HG03159 (cell line): ENCODE data around the gene SYT7.

Experiments
- ATAC-seq: cut with Tn5 transposase; IDR thresholded peaks from one replicate; pipeline ENCODE4 v1.9.1; 2021; ENCODE audit warnings: mild to moderate bottlenecking, moderate library complexity; ENCODE audit not compliant: unreplicated experiment

Gene SYT7

DNA sequence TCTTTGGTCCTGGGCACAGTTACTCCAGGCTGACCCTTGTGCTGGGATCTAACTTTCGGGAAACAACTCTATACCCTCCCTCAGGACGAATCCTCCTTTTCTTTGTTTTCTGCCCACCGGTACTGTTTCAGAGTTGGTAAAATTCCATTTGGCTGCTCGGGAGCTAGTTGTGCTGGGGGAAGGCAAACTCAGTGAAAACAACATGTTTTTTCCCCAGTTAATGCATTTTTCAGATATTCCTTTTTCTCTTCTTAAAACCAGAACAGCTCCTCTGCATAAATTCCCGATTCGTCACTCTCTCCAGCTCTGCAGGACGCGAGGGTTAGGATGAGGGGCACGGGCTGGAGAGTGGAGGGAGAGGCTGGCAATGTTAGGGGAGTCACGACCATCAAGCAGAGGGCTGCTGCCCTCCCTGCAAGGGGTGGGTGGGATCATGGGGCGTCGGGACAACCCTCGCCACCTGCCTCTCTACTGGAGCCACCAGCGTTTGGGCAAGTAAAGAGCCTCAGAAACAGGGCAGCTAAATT, 41.0 kb downstream of the SYT7 start:
- ATAC-seq, result no peak

DNA sequence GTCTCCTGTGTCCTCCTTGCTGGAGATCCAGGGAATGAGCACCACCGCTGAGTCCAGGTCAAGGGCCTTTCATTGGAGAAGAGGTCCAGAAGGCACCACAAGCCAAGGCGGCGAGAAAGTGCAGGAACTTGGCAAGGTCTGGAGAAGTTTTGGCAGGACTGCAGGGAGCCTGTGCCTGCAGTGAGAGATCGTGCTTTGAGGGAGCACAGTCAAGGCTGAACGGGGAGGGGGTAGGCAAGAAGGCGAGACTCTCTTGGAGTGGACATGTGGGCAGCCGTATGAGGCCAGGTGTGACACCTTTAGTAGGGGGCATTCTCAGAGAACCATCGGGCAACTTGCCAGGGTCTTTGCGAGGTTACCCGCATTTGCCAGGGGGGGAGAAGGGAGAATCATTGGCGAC, 41.9 kb downstream of the SYT7 start:
- ATAC-seq, result no peak

- no peak for ATAC-seq
These were observed 42.3 kb downstream of the SYT7 start for GRCh38 chr11:61538636-61538961.

- no peak for ATAC-seq
These were observed 43.5 kb downstream of the SYT7 start for GRCh38 chr11:61537326-61537725.

GRCh38 chr11:61536676-61537270, 44.1 kb downstream of the SYT7 start:
- no peak for ATAC-seq

DNA sequence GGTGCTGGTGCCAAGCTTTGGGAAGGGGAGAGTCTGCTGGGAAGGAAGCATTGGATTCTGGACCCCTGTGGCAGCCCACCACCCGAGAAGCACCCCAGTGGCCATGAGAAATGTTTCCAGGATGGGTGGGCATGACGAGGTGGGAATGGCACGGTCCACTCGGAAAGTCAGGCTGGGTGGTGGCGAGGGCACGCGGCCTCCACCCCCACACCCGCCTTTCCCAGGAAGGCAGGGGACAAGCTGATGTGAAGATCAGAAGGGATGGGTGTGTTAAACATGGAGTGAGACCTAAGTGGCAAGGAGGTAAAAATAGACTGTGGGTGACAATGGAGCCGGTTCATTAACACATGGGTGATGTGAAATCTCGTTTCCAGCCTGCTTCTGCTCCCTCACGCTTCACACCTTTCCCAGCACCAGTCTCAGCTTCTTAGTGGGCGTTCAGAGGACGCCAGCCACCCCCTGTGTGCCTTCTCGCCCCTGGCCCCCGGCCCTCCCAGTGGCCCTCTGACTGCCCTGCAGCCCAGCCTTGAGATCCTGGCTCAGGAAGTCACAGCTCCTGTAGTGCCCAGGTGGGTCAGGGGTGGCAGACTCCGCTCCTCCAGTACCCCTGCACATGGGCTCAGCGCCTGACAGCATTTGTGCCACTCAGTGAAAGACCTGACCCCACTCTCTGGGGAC, 44.7 kb downstream of the SYT7 start:
- no peak for ATAC-seq

GRCh38 chr11:61534933-61535839, 45.7 kb downstream of the SYT7 start:
- ATAC-seq, result no peak

DNA sequence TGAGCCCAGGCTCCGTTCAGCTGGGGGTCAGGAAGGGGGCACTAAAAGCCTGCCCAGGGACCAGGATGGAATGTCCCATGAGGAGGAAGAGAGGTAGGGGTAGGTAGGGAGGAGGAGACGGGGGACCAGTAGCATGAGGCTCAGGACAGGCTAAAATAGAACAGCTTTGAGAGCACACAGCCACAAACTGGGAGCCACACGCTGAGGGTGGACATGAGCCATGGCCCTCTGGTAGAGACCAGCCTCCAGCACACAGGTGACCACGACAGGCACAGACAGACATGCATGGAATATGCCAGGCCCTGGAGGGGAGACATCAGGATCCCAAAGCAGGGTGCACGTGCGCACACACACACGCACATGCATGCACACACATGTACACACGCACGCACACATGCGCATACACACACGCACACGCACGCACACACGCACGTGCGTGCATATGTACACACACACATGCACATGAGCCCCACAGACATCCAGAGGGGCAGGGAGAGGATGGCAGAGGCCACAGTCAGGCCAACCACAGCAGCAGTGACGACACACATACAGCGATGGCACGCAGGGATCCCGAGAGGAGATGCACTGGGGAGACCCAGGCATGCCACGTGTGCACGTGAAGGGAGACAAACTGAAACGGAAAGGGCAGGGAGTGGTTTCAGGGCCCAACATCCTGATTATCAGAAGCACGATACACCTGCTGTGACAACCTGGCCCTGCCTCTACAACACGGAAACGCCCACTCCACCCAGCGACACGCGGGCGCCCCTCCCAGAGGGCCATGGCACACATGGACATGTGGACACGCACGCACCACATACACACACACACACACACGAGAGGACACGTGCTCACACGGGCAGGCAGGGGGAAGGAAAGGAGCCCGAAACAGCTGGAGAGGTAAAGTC, 46.6 kb downstream of the SYT7 start:
- ATAC-seq, result no peak

GRCh38 chr11:61533401-61533800, 47.5 kb downstream of the SYT7 start:
- no peak for ATAC-seq

- ATAC-seq, result no peak
These were observed 47.9 kb downstream of the SYT7 start for GRCh38 chr11:61533039-61533375.

DNA sequence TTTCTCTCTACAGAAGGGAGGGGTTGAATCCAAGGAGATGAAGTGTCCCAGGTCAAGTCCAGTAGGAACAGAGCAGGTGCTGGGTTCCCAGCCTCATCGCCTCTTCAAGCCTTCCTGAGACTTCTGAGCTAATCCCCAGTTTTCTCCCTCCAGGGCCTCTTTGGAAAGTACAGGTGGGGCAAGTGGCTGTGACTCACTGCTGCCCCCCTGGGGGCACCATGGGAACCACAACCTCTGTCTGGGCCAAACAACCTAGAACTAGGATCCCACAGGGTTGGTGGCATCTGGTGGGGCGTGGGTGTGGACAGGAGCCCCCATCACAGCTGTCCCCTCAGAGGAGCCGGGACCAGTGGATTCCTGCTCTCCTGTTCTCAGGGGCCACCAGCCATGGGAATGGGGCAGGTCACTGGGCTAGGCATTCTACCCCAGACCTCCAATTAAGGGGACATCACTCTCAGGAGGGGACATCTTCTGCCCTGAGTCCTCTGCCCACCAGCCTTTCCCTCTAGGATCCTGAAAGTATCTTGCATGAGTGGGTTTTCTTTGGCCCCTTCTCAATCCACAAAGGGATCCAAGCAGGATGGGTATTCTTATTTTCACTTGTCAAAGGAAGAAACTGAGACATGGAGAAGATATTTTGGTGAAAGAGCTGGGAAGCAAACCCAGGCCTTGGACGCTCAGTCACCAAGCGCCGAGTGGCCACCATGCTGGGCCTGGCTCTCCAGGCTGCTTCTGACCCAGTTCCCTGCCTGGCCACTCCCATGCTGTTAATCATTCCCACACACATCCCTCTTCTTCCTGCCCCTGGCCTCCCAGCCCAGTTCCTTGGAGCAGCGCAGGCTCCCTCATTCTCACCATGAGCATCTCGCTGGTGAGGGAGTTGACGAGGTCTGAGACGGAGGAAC, 48.5 kb downstream of the SYT7 start:
- no peak for ATAC-seq

GRCh38 chr11:61531044-61531443, 49.8 kb downstream of the SYT7 start:
- ATAC-seq, result no peak

DNA sequence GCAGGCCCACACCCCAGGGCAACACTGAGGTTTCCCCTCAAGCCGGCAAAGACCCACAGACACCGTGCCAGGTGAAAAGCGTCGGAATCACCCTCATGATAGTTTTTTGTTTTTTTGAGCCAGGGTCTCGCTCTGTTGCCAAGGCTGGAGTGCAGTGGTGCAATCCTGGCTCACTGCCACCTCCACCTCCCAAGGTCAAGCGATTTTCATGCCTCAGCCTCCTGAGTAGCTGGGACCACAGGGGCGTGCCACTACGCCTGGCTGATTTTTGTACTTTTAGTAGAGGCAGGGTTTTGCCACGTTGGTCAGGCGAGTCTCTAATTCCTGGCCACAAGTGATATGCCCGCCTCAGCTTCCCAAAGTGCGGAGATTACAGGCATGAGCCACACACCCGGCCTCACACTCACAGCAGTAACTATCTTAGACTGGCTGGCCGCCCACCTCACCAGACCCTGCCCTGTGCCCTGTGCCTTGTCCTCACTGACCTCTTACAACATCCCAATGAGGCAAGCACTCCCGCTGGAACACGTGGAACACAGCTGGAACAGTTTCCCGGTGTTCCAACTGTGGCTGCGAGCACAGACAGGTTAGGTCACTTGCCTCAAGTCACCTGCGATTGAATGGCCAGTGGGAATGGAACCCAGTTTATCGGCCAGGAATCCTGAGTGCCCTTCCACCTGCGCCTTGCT, 51.2 kb downstream of the SYT7 start:
- no peak for ATAC-seq

GRCh38 chr11:61528114-61528513, 52.8 kb downstream of the SYT7 start:
- no peak for ATAC-seq

DNA sequence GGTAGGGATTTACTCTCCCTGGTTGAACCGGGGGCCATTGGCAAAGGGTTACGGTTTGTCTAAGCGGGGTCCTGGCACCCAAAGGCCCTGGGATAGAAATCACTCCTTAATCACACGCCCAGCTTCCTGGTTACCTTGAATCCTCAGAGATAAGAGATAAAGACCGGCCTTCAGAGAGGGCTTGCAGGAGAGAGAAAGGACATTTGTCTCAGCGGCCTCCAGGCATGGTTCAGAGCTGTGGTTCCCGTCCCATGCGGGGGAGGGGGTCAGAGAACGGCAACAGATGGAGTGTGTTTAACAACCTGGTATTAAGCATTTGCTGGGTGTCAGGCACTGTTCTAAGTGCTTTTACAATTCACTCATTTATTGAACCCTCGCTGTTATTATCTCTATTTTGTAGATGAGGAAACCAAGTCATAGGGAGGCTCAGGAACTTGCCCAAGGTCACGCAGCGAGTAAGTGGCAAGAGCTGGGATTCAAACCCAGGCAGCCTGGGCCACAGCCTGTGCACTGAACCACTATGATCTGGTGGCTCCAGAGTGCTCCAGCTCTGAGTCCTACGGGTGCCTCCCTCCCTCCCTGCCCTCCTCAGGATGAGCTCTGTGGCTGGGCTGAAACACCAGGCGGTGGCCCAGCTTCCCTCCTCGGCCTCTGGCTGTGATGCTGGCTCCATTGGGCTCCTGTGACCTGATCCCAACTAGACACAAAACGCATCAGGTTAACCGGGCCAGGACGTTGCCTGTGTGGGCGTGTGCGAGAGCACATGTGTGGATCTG, 53.7 kb downstream of the SYT7 start:
- no peak for ATAC-seq

DNA sequence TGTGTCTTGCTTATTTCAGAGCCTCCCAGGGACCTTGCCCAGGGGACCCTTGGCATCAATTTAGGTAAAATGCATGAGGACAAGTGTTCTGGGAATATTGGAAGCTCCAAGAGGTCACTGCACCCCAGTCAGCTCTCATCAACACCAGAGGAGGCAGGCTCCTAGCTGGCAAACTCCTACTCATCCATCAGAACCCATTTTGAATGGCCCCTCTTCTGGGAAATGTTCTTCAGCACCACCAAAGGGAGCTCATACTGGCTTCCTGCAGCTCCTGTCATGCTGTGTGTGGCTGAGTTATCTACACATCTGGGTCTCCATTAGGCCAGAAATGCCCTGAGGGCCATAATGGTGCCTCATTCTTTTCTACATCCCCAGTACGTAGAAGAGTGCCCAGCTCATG, 54.6 kb downstream of the SYT7 start:
- ATAC-seq, result no peak

DNA sequence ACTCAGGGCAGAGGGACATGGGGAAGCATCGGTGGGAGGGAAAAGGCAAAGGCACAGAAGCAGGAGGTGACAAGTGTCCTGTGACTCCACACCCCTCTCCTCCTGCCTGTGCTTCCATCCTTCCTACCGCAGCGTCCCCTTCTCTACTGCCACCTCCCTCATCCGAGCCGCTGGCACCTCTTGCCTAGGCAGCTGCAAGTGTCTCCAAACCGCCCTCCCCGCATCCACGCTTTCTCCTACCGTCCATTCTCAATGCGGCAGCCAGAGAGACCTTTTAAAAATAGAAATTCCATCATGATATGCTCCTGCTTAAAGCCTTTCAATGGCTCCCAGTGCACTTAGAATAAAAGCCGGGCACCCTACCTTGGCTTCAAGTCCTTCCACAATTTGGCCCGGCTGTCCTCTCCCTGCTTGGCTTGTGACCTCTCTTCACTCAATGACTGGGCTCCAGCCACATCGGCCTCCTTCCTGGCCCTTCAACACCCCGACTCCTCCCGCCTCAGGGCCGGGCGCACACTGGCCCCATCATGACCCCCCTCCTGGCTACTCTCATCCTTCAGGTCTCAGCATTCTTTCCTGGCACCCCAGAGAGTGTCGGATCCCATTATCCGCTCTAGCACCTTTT, 55.8 kb downstream of the SYT7 start:
- ATAC-seq, result no peak

DNA sequence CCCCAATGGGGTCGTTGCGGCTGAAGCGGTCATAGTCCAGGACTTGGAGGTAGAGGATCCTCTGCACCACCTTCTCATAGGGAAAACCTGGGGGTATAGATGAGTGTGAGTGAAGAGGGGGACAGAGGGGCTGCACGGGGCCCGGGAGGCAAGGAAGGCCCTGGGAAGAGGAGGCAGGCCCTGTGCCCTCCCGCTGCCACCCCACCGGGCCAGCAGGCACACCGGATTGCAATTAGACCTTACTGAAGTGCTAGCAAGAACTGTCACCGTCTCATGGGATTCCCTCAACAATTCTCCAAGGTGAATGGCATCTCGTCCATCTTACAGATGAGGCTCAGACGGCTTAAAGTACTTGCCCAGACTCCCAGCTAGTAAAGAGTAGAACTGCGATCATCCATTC, 56.4 kb downstream of the SYT7 start:
- ATAC-seq, result no peak
